Osteocyte (in vitro differentiated cells): ENCODE measurements around the gene FBXO33. TPM values are rescaled to one million over a fixed set of nuclear protein-coding genes. Genes with fewer than 3 reads are reported as not detected.

ENCODE experiments used
- DNase-seq: peaks from one replicate; pipeline ENCODE4 v3.0.0; 2021; ENCODE audit warnings: mixed read lengths; ENCODE audit not compliant: unreplicated experiment; ENCODE audit errors: extremely low spot score
- H3K27ac Mint-ChIP-seq: one replicate; pipeline ENCODE4 v1.8.0; 2021; ENCODE audit warnings: mild to moderate bottlenecking, mixed read lengths; ENCODE audit not compliant: unreplicated experiment
- H3K27me3 Mint-ChIP-seq: one replicate; pipeline ENCODE4 v1.8.0; 2021; ENCODE audit warnings: mixed read lengths; ENCODE audit not compliant: unreplicated experiment
- H3K36me3 Mint-ChIP-seq: one replicate; pipeline ENCODE4 v1.8.0; 2021; ENCODE audit warnings: mixed read lengths; ENCODE audit not compliant: unreplicated experiment
- H3K4me1 Mint-ChIP-seq: one replicate; pipeline ENCODE4 v1.8.0; 2021; ENCODE audit warnings: mixed read lengths; ENCODE audit not compliant: unreplicated experiment
- H3K4me3 Mint-ChIP-seq: one replicate; pipeline ENCODE4 v1.8.0; 2021; ENCODE audit warnings: mild to moderate bottlenecking, moderate library complexity, mixed read lengths; ENCODE audit not compliant: unreplicated experiment
- H3K9me3 Mint-ChIP-seq: one replicate; pipeline ENCODE4 v1.8.0; 2021; ENCODE audit warnings: mixed read lengths; ENCODE audit not compliant: unreplicated experiment
- total RNA-seq: library from RNA; stranded (reverse); gene quantifications from 2 replicates; pipeline ENCODE4 v1.2.1, GENCODE V29; 2021
- TF ChIP-seq, protein P1 (sequence below): fragments of 200-600 bp; sonication (generic); IDR thresholded peaks from 2 replicates; pipeline ENCODE4 v1.5.0; 2021; ENCODE audit warnings: antibody characterized with exemption, mild to moderate bottlenecking, moderate library complexity

FBXO33 gene
- total RNA-seq, 1 donor from 2014 or later: 10.0 TPM

DNA sequence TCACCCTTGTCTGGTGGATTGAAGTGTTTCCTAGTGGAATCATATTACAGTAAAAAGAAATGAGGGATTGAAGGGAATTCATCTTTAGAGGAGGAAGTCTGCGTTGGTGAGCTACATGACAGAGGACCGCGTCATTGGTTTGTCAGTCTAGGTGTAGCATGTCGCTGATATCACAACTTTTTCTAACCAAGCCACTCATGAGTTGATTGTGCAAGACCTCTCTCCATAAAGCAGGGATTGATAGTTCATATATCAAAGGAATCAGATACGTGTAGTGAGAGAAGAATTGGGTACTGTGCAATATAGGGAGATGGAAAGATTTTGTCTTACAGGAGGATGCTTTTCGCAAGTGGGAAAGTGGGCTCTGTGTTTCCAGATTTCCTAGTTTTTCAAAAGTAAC lies 3.0 kb upstream of the FBXO33 start:
- DNase-seq: no peak
- TF ChIP-seq, protein P1, sequence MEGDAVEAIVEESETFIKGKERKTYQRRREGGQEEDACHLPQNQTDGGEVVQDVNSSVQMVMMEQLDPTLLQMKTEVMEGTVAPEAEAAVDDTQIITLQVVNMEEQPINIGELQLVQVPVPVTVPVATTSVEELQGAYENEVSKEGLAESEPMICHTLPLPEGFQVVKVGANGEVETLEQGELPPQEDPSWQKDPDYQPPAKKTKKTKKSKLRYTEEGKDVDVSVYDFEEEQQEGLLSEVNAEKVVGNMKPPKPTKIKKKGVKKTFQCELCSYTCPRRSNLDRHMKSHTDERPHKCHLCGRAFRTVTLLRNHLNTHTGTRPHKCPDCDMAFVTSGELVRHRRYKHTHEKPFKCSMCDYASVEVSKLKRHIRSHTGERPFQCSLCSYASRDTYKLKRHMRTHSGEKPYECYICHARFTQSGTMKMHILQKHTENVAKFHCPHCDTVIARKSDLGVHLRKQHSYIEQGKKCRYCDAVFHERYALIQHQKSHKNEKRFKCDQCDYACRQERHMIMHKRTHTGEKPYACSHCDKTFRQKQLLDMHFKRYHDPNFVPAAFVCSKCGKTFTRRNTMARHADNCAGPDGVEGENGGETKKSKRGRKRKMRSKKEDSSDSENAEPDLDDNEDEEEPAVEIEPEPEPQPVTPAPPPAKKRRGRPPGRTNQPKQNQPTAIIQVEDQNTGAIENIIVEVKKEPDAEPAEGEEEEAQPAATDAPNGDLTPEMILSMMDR: no peak
- Mint-ChIP-seq H3K4me3 (no peak overlapping the region), H3K9me3 (no peaks in the 10 kb centered on the region), H3K4me1 (peaks cover 18% of the 10 kb centered on the region), H3K36me3 (no peaks in the 10 kb centered on the region), H3K27ac (no peak overlapping the region), H3K27me3 (no peaks in the 10 kb centered on the region)

DNA sequence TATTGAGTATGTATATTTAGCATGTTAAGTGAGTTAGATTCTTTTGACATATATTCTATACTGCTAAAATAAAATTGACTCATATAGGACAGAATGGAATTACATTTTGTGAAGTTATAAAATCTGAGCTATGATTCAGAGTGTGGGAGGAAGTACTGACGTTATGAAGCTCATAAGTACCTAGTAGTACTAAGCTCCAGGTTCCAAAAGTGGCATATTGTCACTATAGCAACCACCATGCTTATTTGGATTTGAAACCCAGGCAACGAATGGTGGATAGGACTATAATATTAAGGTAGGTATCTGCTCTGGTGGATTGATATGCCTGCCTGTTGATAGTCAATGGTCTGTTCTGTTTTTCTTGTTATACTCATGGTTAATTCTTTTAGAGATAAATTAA lies 2.2 kb upstream of the FBXO33 start:
- H3K9me3 Mint-ChIP-seq: no peaks in the 10 kb centered on the region
- no peaks in the 10 kb centered on the region for H3K27me3 Mint-ChIP-seq
- no peak for DNase-seq
- peaks cover 27% of the 10 kb centered on the region for H3K4me1 Mint-ChIP-seq
- H3K27ac Mint-ChIP-seq: no peak overlapping the region
- no peaks in the 10 kb centered on the region for H3K36me3 Mint-ChIP-seq
- TF ChIP-seq, protein P1: no peak
- H3K4me3 Mint-ChIP-seq: no peak overlapping the region

DNA sequence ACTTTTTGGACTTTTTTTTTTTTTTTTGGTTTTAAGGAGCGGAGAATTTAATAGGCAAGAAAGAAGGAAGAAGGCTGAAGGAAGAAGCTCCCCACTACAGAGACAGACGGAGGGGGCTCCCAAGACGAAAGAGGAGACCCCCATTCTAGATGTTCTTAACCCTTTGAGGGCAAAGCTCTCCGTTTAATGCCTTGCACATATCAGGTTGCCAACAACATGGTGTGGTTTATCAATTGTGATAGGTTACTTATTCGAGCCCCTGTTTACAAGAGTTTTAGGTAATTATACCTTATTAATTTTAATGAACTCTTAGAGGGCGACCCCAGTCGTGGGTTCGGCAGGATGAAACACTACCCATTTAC lies 1.2 kb upstream of the FBXO33 start:
- Mint-ChIP-seq H3K9me3 (no peaks in the 10 kb centered on the region), H3K27me3 (no peaks in the 10 kb centered on the region), H3K27ac (peak overlapping the region; percentile 88), H3K4me1 (peaks cover 36% of the 10 kb centered on the region), H3K4me3 (peak overlapping the region; percentile 100), H3K36me3 (no peaks in the 10 kb centered on the region)
- no peak for DNase-seq
- TF ChIP-seq, protein P1: no peak

DNA sequence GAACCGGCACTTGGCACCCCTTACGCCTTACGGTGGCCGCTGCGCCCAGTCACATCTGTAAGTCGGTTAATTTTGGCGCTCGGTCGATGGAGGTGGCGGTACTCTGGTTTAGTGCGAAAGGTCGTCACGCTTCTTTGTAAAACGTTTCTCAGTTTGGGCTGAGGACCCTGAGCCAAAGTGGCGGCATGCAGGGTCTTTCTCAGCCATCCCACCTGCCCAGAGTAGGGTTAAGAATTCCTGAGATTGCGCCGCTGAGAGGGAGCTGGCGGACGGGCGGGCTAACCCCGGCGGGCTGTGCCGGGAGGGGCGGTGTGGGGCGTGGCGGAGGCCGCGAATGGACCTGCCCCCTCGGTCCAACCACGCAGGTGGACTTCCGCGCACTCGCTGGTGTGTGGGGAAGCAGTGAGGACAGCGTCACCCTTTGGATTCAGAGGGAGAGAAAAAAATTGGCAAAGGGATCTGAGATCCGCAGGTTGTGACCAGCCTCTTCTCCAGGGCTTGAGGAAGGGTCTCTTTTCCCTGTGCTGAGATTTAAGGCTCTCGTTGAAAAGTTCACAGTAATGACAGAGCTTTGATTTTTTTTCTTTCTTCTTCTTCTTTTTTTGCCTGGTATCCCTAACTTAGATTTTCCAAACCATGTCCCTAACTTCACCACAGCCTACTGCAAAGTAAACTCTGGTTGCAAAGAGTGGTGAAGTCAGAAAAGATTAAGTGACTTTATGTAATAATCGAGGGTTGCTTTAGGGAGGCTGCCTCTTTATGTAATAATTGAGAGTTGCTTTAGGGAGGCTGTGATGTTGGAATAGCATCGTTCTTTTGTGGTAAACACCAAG lies 602 bp upstream of the FBXO33 start:
- H3K27ac Mint-ChIP-seq: peak overlapping the region; percentile 88
- DNase-seq: peak; percentile 93
- no peaks in the 10 kb centered on the region for H3K9me3 Mint-ChIP-seq
- no peaks in the 10 kb centered on the region for H3K27me3 Mint-ChIP-seq
- peaks cover 36% of the 10 kb centered on the region for H3K4me1 Mint-ChIP-seq
- peak overlapping the region; percentile 100 for H3K4me3 Mint-ChIP-seq
- TF ChIP-seq, protein P1: peak; percentile 31
- no peaks in the 10 kb centered on the region for H3K36me3 Mint-ChIP-seq

DNA sequence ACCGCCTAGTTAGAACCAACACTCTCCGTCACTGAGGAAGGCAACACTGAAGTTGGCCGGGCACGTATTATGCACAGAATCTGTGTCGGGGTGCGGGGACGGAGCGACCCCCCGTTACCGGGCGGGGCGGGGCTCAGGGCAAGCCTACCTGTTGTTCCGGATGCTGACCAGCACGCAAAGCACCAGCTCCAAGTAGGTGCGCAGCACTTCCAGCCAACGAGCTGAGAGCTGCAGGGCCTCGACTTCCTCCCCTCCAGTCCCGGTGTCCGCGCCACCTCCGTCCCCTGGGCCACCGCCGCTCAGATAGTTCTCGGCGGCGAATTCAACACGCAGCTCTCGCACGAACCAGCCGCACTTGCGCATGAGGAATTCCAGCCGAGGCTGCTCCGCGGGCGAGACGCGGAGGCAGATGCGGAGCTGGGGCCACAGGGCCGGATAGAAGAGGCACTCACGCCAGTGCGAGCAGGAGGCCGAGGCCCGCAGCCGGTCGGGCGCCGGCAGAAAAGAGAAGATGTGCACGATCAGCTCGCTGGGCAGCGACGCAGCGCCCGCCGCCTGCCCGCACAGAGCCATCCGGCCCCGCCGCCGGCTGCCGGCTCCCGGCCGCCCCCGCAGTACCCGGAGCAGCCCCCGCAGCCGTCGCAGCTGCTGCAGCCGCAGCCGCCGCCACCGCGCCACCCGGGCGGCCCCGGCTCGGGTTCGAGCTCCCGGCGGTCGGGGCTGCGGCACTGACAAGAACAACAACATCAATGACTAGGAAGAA lies 636 bp downstream of the FBXO33 start:
- peak; percentile 84 for DNase-seq
- peak overlapping the region; percentile 100 for H3K27ac Mint-ChIP-seq
- H3K27me3 Mint-ChIP-seq: no peaks in the 10 kb centered on the region
- peak overlapping the region; percentile 100 for H3K4me3 Mint-ChIP-seq
- H3K36me3 Mint-ChIP-seq: no peaks in the 10 kb centered on the region
- no peaks in the 10 kb centered on the region for H3K9me3 Mint-ChIP-seq
- H3K4me1 Mint-ChIP-seq: peaks cover 41% of the 10 kb centered on the region
- TF ChIP-seq, protein P1: no peak
